ENCODE results near the gene ARRB1.

The ARRB1 gene

DNA sequence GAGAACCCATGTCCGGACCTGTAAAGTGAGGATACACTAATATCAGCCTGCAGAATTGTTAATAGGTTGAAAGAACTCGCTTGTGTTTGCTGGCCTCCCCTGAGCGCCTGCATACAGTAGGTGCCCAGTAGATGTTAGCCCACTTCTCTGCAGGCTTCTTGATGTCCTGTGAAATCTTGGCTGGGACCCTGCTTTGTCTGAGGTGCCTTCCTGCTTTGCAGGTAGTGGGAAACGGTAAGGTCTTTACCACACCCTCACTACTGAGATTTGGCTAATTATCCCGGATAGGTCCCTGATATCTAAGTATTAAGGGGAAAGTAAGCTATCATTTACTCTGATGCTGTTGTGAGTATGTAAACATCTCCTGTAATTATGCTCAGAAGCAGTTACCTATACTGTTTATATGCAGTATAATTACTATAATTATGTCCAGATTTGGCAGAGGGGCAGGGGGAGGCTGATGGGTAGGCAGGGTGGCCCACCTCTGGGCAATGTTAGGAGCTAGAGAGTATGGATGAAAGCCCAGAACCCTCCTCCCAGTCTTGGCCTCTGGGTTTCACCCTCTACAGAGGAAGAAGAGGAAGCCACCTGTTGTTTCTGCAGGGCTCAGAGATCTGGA lies 1.2 kb upstream of the ARRB1 start:
- H3K4me3 ChIP-seq (ENCODE audit: control insufficient read depth, low read depth, low read length) = no peak overlapping the region
- TF ChIP-seq, protein P1, sequence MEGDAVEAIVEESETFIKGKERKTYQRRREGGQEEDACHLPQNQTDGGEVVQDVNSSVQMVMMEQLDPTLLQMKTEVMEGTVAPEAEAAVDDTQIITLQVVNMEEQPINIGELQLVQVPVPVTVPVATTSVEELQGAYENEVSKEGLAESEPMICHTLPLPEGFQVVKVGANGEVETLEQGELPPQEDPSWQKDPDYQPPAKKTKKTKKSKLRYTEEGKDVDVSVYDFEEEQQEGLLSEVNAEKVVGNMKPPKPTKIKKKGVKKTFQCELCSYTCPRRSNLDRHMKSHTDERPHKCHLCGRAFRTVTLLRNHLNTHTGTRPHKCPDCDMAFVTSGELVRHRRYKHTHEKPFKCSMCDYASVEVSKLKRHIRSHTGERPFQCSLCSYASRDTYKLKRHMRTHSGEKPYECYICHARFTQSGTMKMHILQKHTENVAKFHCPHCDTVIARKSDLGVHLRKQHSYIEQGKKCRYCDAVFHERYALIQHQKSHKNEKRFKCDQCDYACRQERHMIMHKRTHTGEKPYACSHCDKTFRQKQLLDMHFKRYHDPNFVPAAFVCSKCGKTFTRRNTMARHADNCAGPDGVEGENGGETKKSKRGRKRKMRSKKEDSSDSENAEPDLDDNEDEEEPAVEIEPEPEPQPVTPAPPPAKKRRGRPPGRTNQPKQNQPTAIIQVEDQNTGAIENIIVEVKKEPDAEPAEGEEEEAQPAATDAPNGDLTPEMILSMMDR (conservative IDR thresholded peaks at IDR 0.05; ENCODE audit: control insufficient read depth, insufficient read depth, low read depth, low read length) = no peak
- no peak for DNase-seq (ENCODE audit: low read depth)

DNA sequence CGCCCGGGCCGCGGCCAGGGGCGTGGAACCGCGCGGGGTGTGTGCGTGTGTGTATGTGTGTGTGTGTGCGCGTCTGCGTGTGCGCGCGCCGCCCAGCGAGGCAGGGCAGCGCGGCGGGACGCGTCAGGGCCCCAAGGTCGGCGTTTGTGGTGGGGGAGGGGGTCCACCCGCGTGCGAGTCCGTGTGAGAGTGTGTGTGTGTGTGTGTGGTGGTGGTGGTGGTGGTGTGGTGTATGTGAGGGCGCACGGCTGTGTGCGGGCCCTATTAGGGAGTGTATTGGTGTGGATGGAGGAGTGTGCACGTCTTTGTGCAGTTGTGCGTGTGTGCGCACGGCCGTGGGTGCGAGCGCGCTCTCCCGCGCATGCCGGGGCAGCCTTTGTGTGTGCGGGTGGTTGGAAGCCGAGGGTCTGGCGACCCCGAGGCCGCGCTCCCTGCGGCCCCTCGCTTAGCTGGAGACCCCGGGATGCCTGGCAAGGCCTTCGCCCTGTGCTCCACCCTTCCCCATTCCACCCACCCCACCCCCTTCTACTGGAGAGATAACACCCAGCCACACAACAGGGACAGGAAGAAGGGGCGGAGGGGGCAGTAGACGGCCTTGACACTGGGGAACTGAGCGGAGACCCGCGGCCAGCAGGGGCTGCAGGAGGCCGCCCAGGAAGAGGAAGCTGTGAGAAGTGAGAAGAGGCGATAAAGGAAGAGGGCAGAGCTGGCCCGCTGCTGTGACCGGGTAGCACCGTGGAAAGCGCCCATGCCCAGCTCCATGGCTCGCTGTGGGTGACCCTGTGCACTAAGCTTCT lies 528 bp upstream of the ARRB1 start:
- no peak for DNase-seq (ENCODE audit: low read depth)
- H3K4me3 ChIP-seq (ENCODE audit: control insufficient read depth, low read depth, low read length) = peak overlapping the region; percentile 59
- TF ChIP-seq, protein P1 (conservative IDR thresholded peaks at IDR 0.05; ENCODE audit: control insufficient read depth, insufficient read depth, low read depth, low read length) = no peak

DNA sequence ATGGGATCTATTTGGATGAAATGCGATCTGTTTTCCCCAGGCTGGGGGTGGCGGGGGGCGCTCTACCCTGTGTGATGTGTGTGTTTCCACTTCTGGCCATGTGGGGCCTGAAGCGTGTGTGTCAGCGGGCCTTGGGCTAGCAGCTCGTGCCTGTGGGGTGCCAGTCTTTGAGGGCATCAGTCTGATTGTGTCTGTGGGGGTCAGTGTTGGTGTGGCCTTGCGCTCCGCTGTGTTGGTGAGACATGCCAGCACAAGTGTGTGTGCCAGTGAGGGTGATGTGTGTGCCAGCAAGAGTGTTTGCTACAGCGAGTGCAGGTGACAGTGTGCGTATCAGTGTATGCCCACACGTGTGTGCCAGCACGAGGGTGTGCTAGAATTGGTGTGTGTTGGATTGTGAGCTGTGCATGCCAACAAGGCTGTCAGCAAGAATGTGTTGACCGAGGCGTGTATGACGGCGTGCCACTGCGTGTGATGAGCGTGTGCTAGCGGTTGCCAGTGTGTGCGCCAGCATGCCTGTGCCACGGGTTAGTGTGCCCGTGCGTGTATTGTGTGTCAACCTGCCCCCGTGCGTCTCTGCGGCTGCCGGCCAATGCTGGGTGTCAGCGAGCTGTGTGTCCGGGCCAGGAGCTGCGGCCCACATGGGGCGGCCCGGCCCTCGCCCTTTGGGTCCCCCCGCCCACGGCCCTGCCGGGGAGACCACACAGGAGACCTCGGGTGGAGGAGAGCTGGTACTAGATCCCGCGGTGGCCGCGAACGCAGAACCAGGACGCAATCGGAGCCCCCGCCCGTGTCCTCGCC lies 519 bp downstream of the ARRB1 start:
- peak overlapping the region; percentile 59 for H3K4me3 ChIP-seq (ENCODE audit: control insufficient read depth, low read depth, low read length)
- TF ChIP-seq, protein P1 (conservative IDR thresholded peaks at IDR 0.05; ENCODE audit: control insufficient read depth, insufficient read depth, low read depth, low read length) = no peak
- DNase-seq (ENCODE audit: low read depth) = peak; percentile 48

DNA sequence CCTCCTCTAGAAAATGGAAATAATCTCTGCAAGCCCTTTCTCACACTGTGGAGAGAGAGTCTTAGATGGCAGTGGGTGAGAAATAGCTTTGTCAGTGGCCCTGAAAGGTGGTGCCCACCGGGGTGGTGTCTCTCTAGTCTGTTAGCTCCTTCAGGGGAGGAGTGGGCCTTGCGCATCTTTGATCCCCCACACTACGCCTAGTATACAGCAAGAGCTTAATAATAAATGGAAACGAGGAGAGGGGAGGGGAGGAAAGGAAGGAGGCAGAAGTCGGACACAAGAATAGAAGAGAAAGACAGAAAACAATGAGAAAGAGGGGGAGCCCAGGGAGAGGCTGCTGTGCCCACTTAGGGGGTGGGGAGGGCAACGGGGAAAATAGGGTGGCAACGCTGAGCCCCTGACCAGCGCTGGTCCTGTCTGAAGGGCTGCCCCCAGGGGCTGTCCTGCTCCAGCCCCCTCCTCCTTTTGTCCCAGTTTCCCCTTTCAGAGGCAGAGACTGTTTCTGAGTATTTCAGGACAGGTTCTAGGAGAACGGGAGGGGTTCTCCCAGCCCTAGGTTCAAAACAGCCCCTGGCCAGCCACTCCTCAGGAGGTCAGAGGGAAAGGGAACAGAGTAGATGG lies 1.2 kb downstream of the ARRB1 start:
- TF ChIP-seq, protein P1 (conservative IDR thresholded peaks at IDR 0.05; ENCODE audit: control insufficient read depth, insufficient read depth, low read depth, low read length) = no peak
- no peak for DNase-seq (ENCODE audit: low read depth)
- H3K4me3 ChIP-seq (ENCODE audit: control insufficient read depth, low read depth, low read length) = peak overlapping the region; percentile 59

DNA sequence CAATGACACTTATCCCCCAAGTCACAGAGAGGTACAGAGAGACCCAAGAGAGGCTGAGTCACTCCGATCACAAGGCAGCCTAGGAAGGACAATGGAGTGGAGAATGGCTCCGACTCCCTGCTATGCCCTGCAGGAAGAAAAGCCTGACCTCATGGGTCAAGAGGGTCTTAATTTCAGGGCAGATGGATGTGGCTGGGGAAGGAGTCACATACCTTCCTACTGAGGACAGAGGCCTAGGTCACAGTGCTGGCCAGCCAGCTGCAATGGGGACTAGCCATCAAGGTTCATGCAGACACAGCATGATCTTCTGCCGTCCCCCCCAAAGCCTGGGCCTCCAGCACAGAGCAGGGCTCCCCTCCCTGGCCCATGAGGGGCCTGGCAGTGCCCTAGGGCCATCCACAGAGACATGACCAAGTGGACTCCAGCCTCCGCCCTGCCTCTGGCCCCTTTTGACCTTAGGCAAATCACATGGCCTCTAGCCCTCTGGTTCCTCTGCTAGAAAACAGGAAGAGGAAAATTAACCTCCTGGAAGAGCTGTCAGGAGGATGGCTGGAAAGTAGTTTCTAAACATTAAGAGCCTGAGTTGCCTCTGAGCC lies 1.8 kb downstream of the ARRB1 start:
- TF ChIP-seq, protein P1 (conservative IDR thresholded peaks at IDR 0.05; ENCODE audit: control insufficient read depth, insufficient read depth, low read depth, low read length) = no peak
- H3K4me3 ChIP-seq (ENCODE audit: control insufficient read depth, low read depth, low read length) = no peak overlapping the region
- no peak for DNase-seq (ENCODE audit: low read depth)

Measured in fibroblast of mammary gland (primary cell).